Mesenchymal stem cell (in vitro differentiated cells and primary cell): ENCODE measurements around the gene CYP19A1. TPM values are rescaled to one million over a fixed set of nuclear protein-coding genes. Genes with fewer than 3 reads are reported as not detected.

Source experiments
- DNase-seq: peaks from one replicate; pipeline ENCODE4 v3.0.0-alpha.2; 2013
- H2AFZ ChIP-seq: one replicate; pipeline ENCODE4 v1.6.1; 2013; ENCODE audit warnings: low read depth, mild to moderate bottlenecking, control low read depth, inconsistent platforms, low read length, moderate library complexity
- H2AK5ac ChIP-seq: 2 replicates; pipeline ENCODE4 v1.6.1; 2013; ENCODE audit warnings: low read length, moderate library complexity, mild to moderate bottlenecking, inconsistent platforms; ENCODE audit not compliant: severe bottlenecking
- H2BK120ac ChIP-seq: one replicate; pipeline ENCODE4 v1.6.1; 2013; ENCODE audit warnings: low read depth, mild to moderate bottlenecking, inconsistent platforms, low read length, moderate library complexity
- H2BK12ac ChIP-seq, 2 experiments: one replicate each; pipeline ENCODE4 v1.6.1; 2013; ENCODE audit warnings: inconsistent platforms in 2 of 2, low read length in 2 of 2, mild to moderate bottlenecking in 2 of 2, moderate library complexity in 2 of 2, control low read depth in 1 of 2
- H2BK15ac ChIP-seq: one replicate; pipeline ENCODE4 v1.6.1; 2013; ENCODE audit warnings: mild to moderate bottlenecking, low read depth, inconsistent platforms; ENCODE audit not compliant: poor library complexity, severe bottlenecking
- H2BK5ac ChIP-seq: 2 replicates; pipeline ENCODE4 v1.6.1; 2013; ENCODE audit warnings: low read depth, mild to moderate bottlenecking, low read length, control low read depth, inconsistent platforms; ENCODE audit not compliant: poor library complexity, severe bottlenecking
- H3K14ac ChIP-seq, 2 experiments: one replicate each; pipeline ENCODE4 v1.6.1; 2013; ENCODE audit warnings: inconsistent platforms in 2 of 2, low read length in 2 of 2, control low read depth in 1 of 2, mild to moderate bottlenecking in 1 of 2, moderate library complexity in 1 of 2
- H3K18ac ChIP-seq, 2 experiments: one replicate each; pipeline ENCODE4 v1.6.1; 2013; ENCODE audit warnings: inconsistent platforms in 2 of 2, low read length in 2 of 2, control low read depth in 1 of 2, low read depth in 1 of 2, mild to moderate bottlenecking in 1 of 2
- H3K23ac ChIP-seq, 2 experiments: one replicate each; pipeline ENCODE4 v1.6.1; 2013; ENCODE audit warnings: inconsistent platforms in 2 of 2, low read length in 2 of 2, mild to moderate bottlenecking in 2 of 2, moderate library complexity in 2 of 2, control low read depth in 1 of 2
- H3K27ac ChIP-seq: 2 replicates; pipeline ENCODE4 v1.5.1; 2013; ENCODE audit warnings: mild to moderate bottlenecking, moderate library complexity, low read length, control low read depth, inconsistent platforms; ENCODE audit not compliant: poor library complexity, severe bottlenecking
- H3K27me3 ChIP-seq, 2 experiments: 2 replicates each; pipeline versions ENCODE4 v1.6.1 to v1.7.0; 2013; ENCODE audit warnings: low read length in 2 of 2, mild to moderate bottlenecking in 2 of 2, moderate library complexity in 2 of 2, control low read depth in 1 of 2, inconsistent platforms in 1 of 2; ENCODE audit not compliant: control insufficient read depth in 1 of 2, insufficient read depth in 1 of 2
- H3K36me3 ChIP-seq, 2 experiments: 2 replicates each; pipeline versions ENCODE4 v1.6.1 to v1.7.0; 2013; ENCODE audit warnings: low read length in 2 of 2, control low read depth in 1 of 2, inconsistent platforms in 1 of 2, low read depth in 1 of 2, mild to moderate bottlenecking in 1 of 2; ENCODE audit not compliant: insufficient read depth in 2 of 2, control insufficient read depth in 1 of 2
- H3K4ac ChIP-seq, 2 experiments: one replicate each; pipeline ENCODE4 v1.6.1; 2013; ENCODE audit warnings: inconsistent platforms in 2 of 2, low read length in 2 of 2, mild to moderate bottlenecking in 2 of 2, moderate library complexity in 2 of 2, control low read depth in 1 of 2, low read depth in 1 of 2
- H3K4me1 ChIP-seq: 2 replicates; pipeline ENCODE4 v1.6.1; 2013; ENCODE audit warnings: low read depth, low read length, control low read depth; ENCODE audit not compliant: control insufficient read depth, insufficient read depth
- H3K4me2 ChIP-seq: 2 replicates; pipeline ENCODE4 v1.6.1; 2013; ENCODE audit warnings: low read length, mild to moderate bottlenecking, inconsistent platforms; ENCODE audit not compliant: poor library complexity, severe bottlenecking
- H3K4me3 ChIP-seq, 2 experiments: 2 replicates each; pipeline versions ENCODE4 v1.5.1 to v1.7.0; 2013; ENCODE audit warnings: low read length in 2 of 2, mild to moderate bottlenecking in 2 of 2, control low read depth in 1 of 2, low read depth in 1 of 2; ENCODE audit not compliant: insufficient read depth in 1 of 2
- H3K79me1 ChIP-seq: replicated peaks from 2 replicates; pipeline ENCODE4 v1.6.1; 2013; ENCODE audit warnings: mild to moderate bottlenecking, control low read depth, low read length, inconsistent platforms; ENCODE audit not compliant: poor library complexity, severe bottlenecking
- H3K9ac ChIP-seq: 2 replicates; pipeline ENCODE4 v1.7.0; 2013; ENCODE audit warnings: mild to moderate bottlenecking, low read length, moderate library complexity
- H3K9me3 ChIP-seq: 2 replicates; pipeline ENCODE4 v1.7.0; 2013; ENCODE audit warnings: mild to moderate bottlenecking, low read length; ENCODE audit not compliant: control insufficient read depth
- H4K8ac ChIP-seq: one replicate; pipeline ENCODE4 v1.6.1; 2013; ENCODE audit warnings: inconsistent platforms, mild to moderate bottlenecking, low read length, moderate library complexity
- H4K91ac ChIP-seq: one replicate; pipeline ENCODE4 v1.6.1; 2013; ENCODE audit warnings: mild to moderate bottlenecking, low read length, inconsistent platforms
- WGBS: methylation state at CpG from one replicate; pipeline ENCODE4 v1.1.7; 2013; ENCODE audit warnings: mixed read lengths; 5-methylcytosine and 5-hydroxymethylcytosine counted together
- polyA plus RNA-seq, 2 experiments: library from polyadenylated mRNA; stranded (reverse); fragments of 200-250 nt; gene quantifications; one replicate each; pipeline ENCODE4 v1.2.3, GENCODE V29; 2013

The CYP19A1 gene
- polyA plus RNA-seq (2013, experiment 1 of 2), result not detected
- 0.21 TPM for polyA plus RNA-seq (2013, experiment 2 of 2)

DNA sequence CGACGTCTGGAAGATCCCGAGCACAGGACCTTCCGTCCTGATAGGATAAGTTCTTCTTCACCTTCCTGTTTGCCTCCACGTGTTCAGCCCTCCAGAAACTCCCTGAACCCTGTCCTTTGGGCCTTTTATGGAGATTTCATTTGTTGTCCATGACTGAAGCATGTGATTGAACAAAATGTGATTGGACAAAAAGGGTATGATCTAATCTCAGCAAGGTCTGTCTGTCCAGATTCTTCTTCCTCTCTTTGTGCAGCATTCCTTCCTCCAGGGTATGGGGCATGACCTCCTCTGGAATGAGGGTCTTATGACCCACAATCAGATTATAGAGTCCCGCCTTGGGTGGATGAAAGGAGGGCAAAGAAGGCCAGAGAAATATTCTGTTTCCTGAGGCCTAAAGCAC lies at the start of gene CYP19A1:
Gene CYP19A1 (minus strand): TSS at position 101 of the 400 bp plus-strand sequence. CDS start 95,684 bp downstream, outside the sequence.
- no peak within 1 kb of the TSS for H4K8ac ChIP-seq
- H2AK5ac ChIP-seq, result no peak within 1 kb of the TSS
- H3K36me3 ChIP-seq, result no peaks in the 10 kb centered on the region
- no peak within 1 kb of the TSS for H2AFZ ChIP-seq
- DNase-seq, result no peak
- H3K9ac ChIP-seq, result no peak within 1 kb of the TSS
- no peak within 1 kb of the TSS for H3K14ac ChIP-seq
- peaks cover 32 to 65% of the 10 kb centered on the region in 2 experiments for H3K27me3 ChIP-seq
- H3K27ac ChIP-seq, result no peak within 1 kb of the TSS
- peaks cover 9% of the 10 kb centered on the region for H3K4me1 ChIP-seq
- H3K4me3 ChIP-seq, result no peak within 1 kb of the TSS
- H4K91ac ChIP-seq, result no peak within 1 kb of the TSS
- H2BK5ac ChIP-seq, result no peak within 1 kb of the TSS
- H3K23ac ChIP-seq, result no peak within 1 kb of the TSS
- H2BK15ac ChIP-seq, result no peak within 1 kb of the TSS
- no peak within 1 kb of the TSS for H3K4ac ChIP-seq
- no peak within 1 kb of the TSS for H3K4me2 ChIP-seq
- H2BK120ac ChIP-seq, result no peak within 1 kb of the TSS
- no peaks in the 10 kb centered on the region for H3K79me1 ChIP-seq
- WGBS, result 100% methylated on average over 3 of the region's 6 CpGs
- H3K18ac ChIP-seq, result no peak within 1 kb of the TSS
- H3K9me3 ChIP-seq, result no peaks in the 10 kb centered on the region
- H2BK12ac ChIP-seq, result no peak within 1 kb of the TSS

DNA sequence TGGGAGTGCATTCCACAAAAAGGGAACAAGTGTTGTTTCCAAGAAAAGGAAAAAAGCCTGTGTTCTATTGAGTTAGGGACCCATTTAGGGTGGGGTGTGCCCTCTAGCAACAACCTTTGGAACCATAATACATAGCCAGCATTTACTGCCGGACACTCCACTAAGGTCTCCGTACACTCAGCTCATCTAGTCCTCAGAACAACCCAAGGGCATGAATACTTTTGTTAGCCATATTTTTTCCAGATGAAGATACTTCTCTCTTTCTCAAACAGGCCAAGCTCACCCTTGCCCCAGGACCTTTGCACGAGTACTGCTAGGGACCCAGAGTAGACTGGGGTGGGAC lies 49.3 kb upstream of the CYP19A1 start:
- no peak overlapping the region for H2AFZ ChIP-seq
- no peaks in the 10 kb centered on the region for H3K9me3 ChIP-seq
- H3K9ac ChIP-seq, result no peak overlapping the region
- H2AK5ac ChIP-seq, result no peak overlapping the region
- no peaks in the 10 kb centered on the region for H3K36me3 ChIP-seq
- H3K4me1 ChIP-seq, result peaks cover 2% of the 10 kb centered on the region
- no peaks in the 10 kb centered on the region for H3K79me1 ChIP-seq
- no peak overlapping the region for H3K4ac ChIP-seq
- no peak overlapping the region for H3K18ac ChIP-seq
- no peak overlapping the region for H4K8ac ChIP-seq
- no peak overlapping the region for H2BK15ac ChIP-seq
- H2BK12ac ChIP-seq, result no peak overlapping the region
- H2BK120ac ChIP-seq, result no peak overlapping the region
- no peak overlapping the region for H3K4me2 ChIP-seq
- H4K91ac ChIP-seq, result no peak overlapping the region
- DNase-seq, result no peak
- H2BK5ac ChIP-seq, result no peak overlapping the region
- H3K27me3 ChIP-seq, result no peaks in the 10 kb centered on the region
- no peak overlapping the region for H3K14ac ChIP-seq
- no peak overlapping the region for H3K23ac ChIP-seq
- H3K27ac ChIP-seq, result no peak overlapping the region
- 96% methylated on average over 3 of the region's 3 CpGs for WGBS
- no peak overlapping the region for H3K4me3 ChIP-seq

DNA sequence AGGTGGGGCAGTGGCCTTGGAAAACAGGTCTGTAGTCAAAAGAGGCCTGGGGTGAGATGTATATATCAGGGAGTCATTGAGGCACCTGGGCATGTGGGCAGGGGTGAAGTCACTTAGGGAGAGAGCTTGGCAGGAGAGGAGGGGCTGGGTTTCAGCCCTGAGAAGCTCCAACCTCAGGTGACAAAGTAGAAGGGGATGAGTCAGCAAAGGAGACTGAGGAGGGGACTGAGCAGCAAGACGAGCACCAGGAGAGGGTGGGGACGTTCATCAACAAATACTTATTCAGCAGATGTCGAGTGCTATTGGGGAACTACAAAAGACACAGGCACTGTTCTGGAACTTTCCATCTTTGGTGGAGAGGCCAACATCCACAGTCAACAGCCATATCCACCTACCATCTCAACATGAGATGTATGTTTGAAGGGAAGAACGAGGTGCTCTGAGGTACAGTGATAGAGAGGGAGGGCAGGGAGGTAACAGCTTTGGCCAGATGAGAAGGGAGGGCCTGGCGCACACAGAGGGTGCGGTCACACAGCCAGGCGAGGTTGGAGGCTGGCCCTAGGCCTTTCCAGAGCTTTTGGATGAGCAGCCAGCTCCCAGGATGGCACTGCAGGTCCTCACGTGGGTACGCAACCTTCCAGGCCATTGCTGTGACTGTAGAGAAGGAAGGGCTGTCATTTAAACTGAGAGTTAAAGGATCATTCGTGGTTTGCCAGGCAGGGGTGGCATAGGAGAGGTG lies 48.7 kb upstream of the CYP19A1 start:
- no peak for DNase-seq
- Histone ChIP-seq H3K4me3 (no peak overlapping the region), H2BK5ac (no peak overlapping the region), H4K91ac (no peak overlapping the region), H3K79me1 (no peaks in the 10 kb centered on the region), H3K4me1 (peaks cover 2% of the 10 kb centered on the region), H3K4me2 (no peak overlapping the region), H3K23ac (no peak overlapping the region), H2AK5ac (no peak overlapping the region), H2BK15ac (no peak overlapping the region), H3K9me3 (no peaks in the 10 kb centered on the region), H3K27ac (no peak overlapping the region), H2BK12ac (no peak overlapping the region), H3K9ac (no peak overlapping the region), H2BK120ac (no peak overlapping the region), H3K14ac (no peak overlapping the region), H3K4ac (no peak overlapping the region), H3K18ac (no peak overlapping the region), H3K27me3 (no peaks in the 10 kb centered on the region), H4K8ac (no peak overlapping the region), H3K36me3 (no peaks in the 10 kb centered on the region), H2AFZ (no peak overlapping the region)
- WGBS, result 77% methylated on average over 8 of the region's 10 CpGs

DNA sequence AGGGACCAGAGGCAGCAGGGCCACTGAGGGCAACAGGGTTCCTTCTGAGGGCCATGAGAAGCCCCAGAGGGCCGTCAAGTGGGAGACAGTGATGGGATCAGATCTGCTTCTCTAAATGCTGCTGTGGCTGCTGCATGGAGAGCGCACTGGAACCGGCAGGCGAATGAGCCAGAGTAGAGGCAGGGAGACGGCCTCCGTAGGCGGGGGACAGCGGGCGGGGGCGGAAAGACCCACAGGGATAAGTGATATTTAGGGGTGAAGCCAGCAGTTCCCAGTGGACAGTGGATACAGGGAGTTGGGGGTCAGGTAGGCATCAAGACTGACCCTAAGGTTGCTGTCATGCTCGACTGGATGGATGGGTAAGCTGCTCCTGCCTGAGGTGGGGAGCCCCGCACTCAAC lies 48.1 kb upstream of the CYP19A1 start:
- H3K9ac ChIP-seq, result no peak overlapping the region
- H3K4me1 ChIP-seq, result peaks cover 2% of the 10 kb centered on the region
- 91% methylated on average over 12 of the region's 12 CpGs for whole genome bisulfite sequencing
- no peak for DNase-seq
- no peak overlapping the region for H2BK12ac ChIP-seq
- H3K36me3 ChIP-seq, result no peaks in the 10 kb centered on the region
- no peak overlapping the region for H4K8ac ChIP-seq
- no peak overlapping the region for H3K18ac ChIP-seq
- H3K9me3 ChIP-seq, result no peaks in the 10 kb centered on the region
- no peak overlapping the region for H2BK15ac ChIP-seq
- no peak overlapping the region for H3K14ac ChIP-seq
- no peak overlapping the region for H3K4me3 ChIP-seq
- no peak overlapping the region for H3K27ac ChIP-seq
- no peak overlapping the region for H2BK5ac ChIP-seq
- H3K4me2 ChIP-seq, result no peak overlapping the region
- no peaks in the 10 kb centered on the region for H3K79me1 ChIP-seq
- no peak overlapping the region for H3K23ac ChIP-seq
- peaks cover 0 to 4% of the 10 kb centered on the region in 2 experiments for H3K27me3 ChIP-seq
- no peak overlapping the region for H3K4ac ChIP-seq
- no peak overlapping the region for H4K91ac ChIP-seq
- H2BK120ac ChIP-seq, result no peak overlapping the region
- H2AK5ac ChIP-seq, result no peak overlapping the region
- no peak overlapping the region for H2AFZ ChIP-seq
